ENCODE results near the gene CCDC88B.

- no peak for TF ChIP-seq ZBTB33 (CRISPR knock-in tag; IDR thresholded peaks at IDR 0.05)
- no peak for TF ChIP-seq CTCF (IDR thresholded peaks at IDR 0.05 in 2 of 3, conservative IDR thresholded peaks at IDR 0.05 in 1 of 3; ENCODE audit: insufficient read depth in 2 of 3, low read depth in 1 of 3, low read length in 3 of 3)
- no peak for TF ChIP-seq BMI1 (IDR thresholded peaks at IDR 0.05; ENCODE audit: low read length)
- TF ChIP-seq ELK3 (CRISPR knock-in tag; IDR thresholded peaks at IDR 0.05), result no peak
- TF ChIP-seq NONO (IDR thresholded peaks at IDR 0.05; ENCODE audit: low read depth in 2 of 2, low read length in 1 of 2), result no peak
- TF ChIP-seq KAT7 (CRISPR knock-in tag; IDR thresholded peaks at IDR 0.05; ENCODE audit: borderline replicate concordance), result no peak
- TF ChIP-seq CHD2 (IDR thresholded peaks at IDR 0.05; ENCODE audit: low read depth, low read length), result peak; percentile 76
These were observed 33.0 kb downstream of the CCDC88B start for GRCh38 chr11:64372802-64373597.
